Naive thymus-derived CD8-positive, alpha-beta T cell (primary cell): ENCODE measurements around the gene IPO8. TPM values are rescaled to one million over a fixed set of nuclear protein-coding genes. Genes with fewer than 3 reads are reported as not detected.
"Not testable (repeated sequence)": the region's sequence is repeated elsewhere in the genome, so short reads cannot be mapped to it uniquely, and the experiment has no call there.

ENCODE experiments used
- ATAC-seq, 2 donors: fragments of 150-1000 bp; cut with Tn5 transposase in 1 of 2; sonication (Bioruptor Pico), chemical (Tn5 transposase) in 1 of 2; 1 replicate in 1 of 2; 2 replicates in 1 of 2; pipeline ENCODE4 v1.10.0; 2021; ENCODE audit warnings: mild to moderate bottlenecking in 2 of 2, moderate library complexity in 2 of 2
- POLR2A ChIA-PET: fragments of 350-600 bp; sonication (Branson Sonifier 250); formaldehyde crosslinking; loops from one replicate; lab custom pipeline; 2021; ENCODE audit warnings: antibody characterized with exemption; lab: Charles Lee
- DNase-seq, 10 donors: peaks; one replicate each; pipeline versions ENCODE4 v3.0.0 to v3.0.0-alpha.2; 2020 to 2022
- H3K27ac Mint-ChIP-seq, 10 donors: one replicate each; pipeline ENCODE4 v1.8.0; 2020 to 2022; ENCODE audit warnings: mild to moderate bottlenecking in 10 of 10, mixed read lengths in 10 of 10, moderate library complexity in 4 of 10, inconsistent platforms in 1 of 10
- H3K27me3 Mint-ChIP-seq, 5 donors: one replicate each; pipeline ENCODE4 v1.8.0; 2021 to 2022; ENCODE audit warnings: mixed read lengths in 5 of 5
- H3K36me3 Mint-ChIP-seq, 3 donors: one replicate each; pipeline ENCODE4 v1.8.0; 2020 to 2022; ENCODE audit warnings: mixed read lengths in 3 of 3, mild to moderate bottlenecking in 2 of 3, inconsistent platforms in 1 of 3
- H3K4me1 Mint-ChIP-seq, 4 donors: one replicate each; pipeline ENCODE4 v1.8.0; 2021 to 2022; ENCODE audit warnings: mixed read lengths in 4 of 4
- H3K4me3 Mint-ChIP-seq, 10 donors: one replicate each; pipeline ENCODE4 v1.8.0; 2020 to 2022; ENCODE audit warnings: mild to moderate bottlenecking in 10 of 10, mixed read lengths in 10 of 10, moderate library complexity in 6 of 10, inconsistent platforms in 1 of 10
- H3K9me3 Mint-ChIP-seq, 9 donors: one replicate each; pipeline ENCODE4 v1.8.0; 2020 to 2022; ENCODE audit warnings: mixed read lengths in 9 of 9, mild to moderate bottlenecking in 3 of 9, inconsistent platforms in 1 of 9, moderate library complexity in 1 of 9
- polyA plus RNA-seq, 3 donors: library from polyadenylated mRNA; unstranded; fragments of 300-500 nt; fragmentation: Illumina TruSeq; gene quantifications; one replicate each; pipeline ENCODE4 v1.2.3, GENCODE V29; 2021
- total RNA-seq, 8 experiments: library from RNA in 2 of 8; stranded (reverse) in 2 of 8; gene quantifications; one replicate each; pipeline ENCODE4 v1.2.3 and lab custom pipeline; 2021 to 2026

IPO8 gene
- total and polyA plus RNA-seq, 5 experiments from 2014 or later = 17.8 to 63.2 (median 19.5) TPM

- H3K9me3 Mint-ChIP-seq = peaks cover 3 to 15% (median 9%) of the 10 kb centered on the region in 9 donors
- no peak overlapping the region for H3K27ac Mint-ChIP-seq
- DNase-seq (no peak), ATAC-seq (no peak)
- H3K4me1 Mint-ChIP-seq = no peaks in the 10 kb centered on the region
- H3K36me3 Mint-ChIP-seq = peaks cover 3 to 4% (median 4%) of the 10 kb centered on the region in 3 donors
- peaks cover 0 to 4% (median 0%) of the 10 kb centered on the region in 5 donors for H3K27me3 Mint-ChIP-seq
- H3K4me3 Mint-ChIP-seq = no peak overlapping the region
- POLR2A ChIA-PET = no interaction called here
Observed at GRCh38 chr12:30594509-30594908, 101.2 kb downstream of the IPO8 start.

DNA sequence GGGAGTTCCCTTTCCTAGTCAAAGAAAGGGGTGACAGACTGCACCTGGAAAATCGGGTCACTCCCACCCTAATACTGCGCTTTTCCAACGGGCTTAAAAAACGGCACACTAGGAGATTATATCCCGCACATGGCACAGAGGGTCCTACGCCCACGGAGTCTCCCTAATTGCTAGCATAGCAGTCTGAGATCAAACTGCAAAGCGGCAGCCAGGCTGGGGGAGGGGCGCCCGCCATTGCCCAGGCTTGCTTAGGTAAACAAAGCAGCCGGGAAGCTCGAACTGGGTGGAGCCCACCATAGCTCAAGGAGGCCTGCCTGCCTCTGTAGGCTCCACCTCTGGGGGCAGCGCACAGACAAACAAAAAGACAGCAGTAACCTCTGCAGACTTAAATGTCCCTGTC is 107.1 kb downstream of the IPO8 start:
- ATAC-seq, H3K36me3 Mint-ChIP-seq, POLR2A ChIA-PET, DNase-seq, H3K27me3 Mint-ChIP-seq, H3K27ac Mint-ChIP-seq, H3K4me1 Mint-ChIP-seq, H3K4me3 Mint-ChIP-seq: not testable (repeated sequence)
- H3K9me3 Mint-ChIP-seq = peaks cover 0 to 19% (median 8%) of the 10 kb centered on the region in 9 donors

- ATAC-seq = no peak
- POLR2A ChIA-PET = no interaction called here
- DNase-seq = no peak
- H3K4me1 Mint-ChIP-seq = no peaks in the 10 kb centered on the region
- no peak overlapping the region for H3K4me3 Mint-ChIP-seq
- H3K36me3 Mint-ChIP-seq = peaks cover 0 to 8% (median 4%) of the 10 kb centered on the region in 3 donors
- H3K27ac Mint-ChIP-seq = no peak overlapping the region
- peaks cover 0 to 19% (median 7%) of the 10 kb centered on the region in 9 donors for H3K9me3 Mint-ChIP-seq
- peaks cover 0 to 4% (median 0%) of the 10 kb centered on the region in 5 donors for H3K27me3 Mint-ChIP-seq
Observed at GRCh38 chr12:30587782-30588181, 107.9 kb downstream of the IPO8 start.

DNA sequence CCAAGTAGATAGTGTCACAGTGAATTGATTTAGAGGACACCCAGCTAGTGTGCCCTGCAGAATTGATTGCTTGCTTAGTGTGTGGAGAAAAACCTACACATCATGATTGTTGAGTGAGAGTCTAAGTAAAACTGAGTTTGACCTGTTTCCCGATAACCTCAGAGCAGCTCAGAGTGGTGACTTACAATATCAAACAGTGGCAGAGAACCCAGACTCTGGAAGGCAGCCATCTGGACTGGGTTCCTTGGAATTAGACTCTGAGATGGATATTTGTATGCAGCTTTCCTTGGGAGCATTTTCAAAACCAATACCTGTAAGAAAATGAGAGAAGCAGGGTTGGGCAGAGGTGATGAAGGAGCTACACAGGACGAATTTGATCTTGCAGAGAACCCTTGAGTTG is 109.8 kb downstream of the IPO8 start:
- peaks cover 0 to 2% (median 0%) of the 10 kb centered on the region in 5 donors for H3K27me3 Mint-ChIP-seq
- H3K9me3 Mint-ChIP-seq = peaks cover 0 to 12% (median 3%) of the 10 kb centered on the region in 9 donors
- no peak overlapping the region for H3K27ac Mint-ChIP-seq
- POLR2A ChIA-PET = no interaction called here
- H3K4me1 Mint-ChIP-seq = no peaks in the 10 kb centered on the region
- no peak for ATAC-seq
- no peak overlapping the region for H3K4me3 Mint-ChIP-seq
- peaks cover 0 to 6% (median 4%) of the 10 kb centered on the region in 3 donors for H3K36me3 Mint-ChIP-seq
- DNase-seq = no peak

DNA sequence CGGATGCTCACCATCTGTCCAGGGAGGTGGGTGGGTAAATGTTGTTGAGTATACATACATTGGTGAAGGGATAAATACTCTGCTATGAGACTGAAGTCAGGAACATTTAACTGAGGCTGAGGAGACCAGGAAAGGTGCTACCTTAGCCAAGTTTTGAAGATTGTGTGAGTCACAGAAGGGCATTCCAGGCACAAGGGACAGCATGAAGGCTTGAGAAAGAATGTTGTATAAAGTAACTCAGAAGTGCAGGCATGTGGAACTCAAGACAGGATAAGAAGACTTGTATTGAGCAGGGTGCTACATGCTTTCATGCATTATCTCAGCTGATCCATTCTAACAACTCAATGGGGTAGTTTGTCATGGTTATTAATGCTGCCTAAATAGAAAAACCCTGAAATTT is 112.7 kb downstream of the IPO8 start:
- Mint-ChIP-seq H3K27ac (no peak overlapping the region), H3K27me3 (peaks cover 0 to 2% (median 0%) of the 10 kb centered on the region in 5 donors), H3K4me1 (no peaks in the 10 kb centered on the region), H3K36me3 (peaks cover 0 to 4% (median 4%) of the 10 kb centered on the region in 3 donors), H3K4me3 (no peak overlapping the region), H3K9me3 (peaks cover 0 to 8% (median 0%) of the 10 kb centered on the region in 9 donors)
- ATAC-seq = no peak
- DNase-seq = no peak
- POLR2A ChIA-PET = no interaction called here

DNA sequence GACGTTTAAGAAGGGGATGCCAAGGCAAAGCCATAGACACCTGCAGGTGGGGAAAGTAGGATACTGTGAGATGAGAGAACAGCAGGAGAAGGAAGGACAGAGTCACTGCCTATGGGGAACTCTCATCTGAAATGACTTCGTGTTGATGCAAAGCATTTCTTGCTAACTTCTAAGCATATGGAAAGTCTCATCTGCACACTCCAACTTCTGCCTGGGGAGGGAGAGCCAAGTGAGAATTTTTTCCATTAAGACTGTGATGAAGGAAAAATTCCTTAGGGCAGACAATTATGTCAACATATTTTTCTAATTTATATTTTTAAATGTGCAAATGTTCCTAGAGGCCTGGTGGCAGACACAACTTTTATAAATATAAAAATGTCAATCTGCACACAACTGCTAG is 115.3 kb downstream of the IPO8 start:
- ATAC-seq (no peak), DNase-seq (no peak)
- no peak overlapping the region for H3K27ac Mint-ChIP-seq
- peaks cover 0 to 2% (median 0%) of the 10 kb centered on the region in 5 donors for H3K27me3 Mint-ChIP-seq
- POLR2A ChIA-PET = no interaction called here
- H3K4me3 Mint-ChIP-seq = no peak overlapping the region
- H3K9me3 Mint-ChIP-seq = peaks cover 0 to 8% (median 0%) of the 10 kb centered on the region in 9 donors
- no peaks in the 10 kb centered on the region for H3K36me3 Mint-ChIP-seq
- H3K4me1 Mint-ChIP-seq = no peaks in the 10 kb centered on the region

Other genes starting within 250 kb of the IPO8 start
- 10 to 100 TPM; 49.4 to 51.3 TPM for gene CAPRIN2, start 59.1 kb upstream of the IPO8 start, total RNA-seq
- gene CAPRIN2, start 59.1 kb upstream of the IPO8 start, polyA plus RNA-seq = 1 to 10 TPM; 4.8 to 9.4 (median 6.7) TPM
- gene TSPAN11, start 230.9 kb upstream of the IPO8 start, total RNA-seq = not detected
- gene TSPAN11, start 230.9 kb upstream of the IPO8 start, polyA plus RNA-seq = not detected